ENCODE data around the gene PPIL6.

PPIL6 gene

DNA sequence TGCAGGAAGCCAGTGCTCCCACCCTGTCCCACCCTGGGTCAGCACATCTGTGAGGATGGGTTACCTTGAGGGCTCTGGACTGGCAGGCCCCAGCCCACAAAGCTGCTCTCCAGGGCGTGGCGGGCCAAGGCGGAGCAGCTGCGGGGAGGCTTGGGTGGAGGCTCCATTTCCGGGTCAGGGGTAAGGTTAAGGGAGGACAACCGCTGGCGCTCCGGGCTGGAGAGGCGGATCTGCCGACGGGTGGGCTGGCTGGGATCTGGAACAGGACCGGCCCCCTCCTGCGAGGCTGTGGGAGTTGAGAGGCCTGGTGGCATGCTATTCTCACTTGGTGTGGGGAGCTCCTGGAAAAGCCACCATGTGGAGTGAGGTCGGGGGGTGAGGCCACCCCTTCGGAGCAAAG is 5.6 kb upstream of the PPIL6 start:
- Mint-ChIP-seq H3K27me3 (ENCODE audit: low read depth, poor library complexity) (peaks cover 2% of the 10 kb centered on the region), H3K36me3 (ENCODE audit: low read depth) (peaks cover 23% of the 10 kb centered on the region), H3K4me3 (no peak overlapping the region), H3K9me3 (no peaks in the 10 kb centered on the region), H3K4me1 (peaks cover 13% of the 10 kb centered on the region), H3K27ac (no peak overlapping the region)
- no peak for DNase-seq
- TF ChIP-seq, protein P1, sequence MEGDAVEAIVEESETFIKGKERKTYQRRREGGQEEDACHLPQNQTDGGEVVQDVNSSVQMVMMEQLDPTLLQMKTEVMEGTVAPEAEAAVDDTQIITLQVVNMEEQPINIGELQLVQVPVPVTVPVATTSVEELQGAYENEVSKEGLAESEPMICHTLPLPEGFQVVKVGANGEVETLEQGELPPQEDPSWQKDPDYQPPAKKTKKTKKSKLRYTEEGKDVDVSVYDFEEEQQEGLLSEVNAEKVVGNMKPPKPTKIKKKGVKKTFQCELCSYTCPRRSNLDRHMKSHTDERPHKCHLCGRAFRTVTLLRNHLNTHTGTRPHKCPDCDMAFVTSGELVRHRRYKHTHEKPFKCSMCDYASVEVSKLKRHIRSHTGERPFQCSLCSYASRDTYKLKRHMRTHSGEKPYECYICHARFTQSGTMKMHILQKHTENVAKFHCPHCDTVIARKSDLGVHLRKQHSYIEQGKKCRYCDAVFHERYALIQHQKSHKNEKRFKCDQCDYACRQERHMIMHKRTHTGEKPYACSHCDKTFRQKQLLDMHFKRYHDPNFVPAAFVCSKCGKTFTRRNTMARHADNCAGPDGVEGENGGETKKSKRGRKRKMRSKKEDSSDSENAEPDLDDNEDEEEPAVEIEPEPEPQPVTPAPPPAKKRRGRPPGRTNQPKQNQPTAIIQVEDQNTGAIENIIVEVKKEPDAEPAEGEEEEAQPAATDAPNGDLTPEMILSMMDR (IDR thresholded peaks at IDR 0.05) = no peak

DNA sequence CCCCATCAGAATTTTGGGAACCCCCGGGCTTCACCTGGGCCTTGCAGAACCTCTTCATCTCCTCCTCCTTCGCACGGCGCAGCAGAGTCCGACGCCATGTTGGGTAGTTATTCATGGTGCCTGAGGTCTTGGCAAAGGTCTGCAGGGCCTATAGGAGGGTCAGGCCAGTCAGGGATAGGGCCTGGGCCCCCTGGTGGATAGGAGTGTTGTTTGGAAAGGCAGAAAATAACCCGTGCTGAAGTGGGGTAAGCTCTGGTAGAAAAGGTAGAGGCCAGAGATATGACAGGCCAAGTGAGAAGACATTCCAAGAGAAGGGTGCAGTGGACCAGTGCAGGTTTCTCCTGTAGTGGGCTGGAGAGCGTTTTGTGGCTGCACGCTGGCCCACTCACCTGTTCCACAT is 5.0 kb upstream of the PPIL6 start:
- peaks cover 2% of the 10 kb centered on the region for H3K27me3 Mint-ChIP-seq (ENCODE audit: low read depth, poor library complexity)
- H3K4me1 Mint-ChIP-seq = peaks cover 13% of the 10 kb centered on the region
- no peak overlapping the region for H3K4me3 Mint-ChIP-seq
- H3K27ac Mint-ChIP-seq = no peak overlapping the region
- DNase-seq = no peak
- H3K36me3 Mint-ChIP-seq (ENCODE audit: low read depth) = peaks cover 19% of the 10 kb centered on the region
- TF ChIP-seq, protein P1 (IDR thresholded peaks at IDR 0.05) = no peak
- H3K9me3 Mint-ChIP-seq = no peaks in the 10 kb centered on the region

DNA sequence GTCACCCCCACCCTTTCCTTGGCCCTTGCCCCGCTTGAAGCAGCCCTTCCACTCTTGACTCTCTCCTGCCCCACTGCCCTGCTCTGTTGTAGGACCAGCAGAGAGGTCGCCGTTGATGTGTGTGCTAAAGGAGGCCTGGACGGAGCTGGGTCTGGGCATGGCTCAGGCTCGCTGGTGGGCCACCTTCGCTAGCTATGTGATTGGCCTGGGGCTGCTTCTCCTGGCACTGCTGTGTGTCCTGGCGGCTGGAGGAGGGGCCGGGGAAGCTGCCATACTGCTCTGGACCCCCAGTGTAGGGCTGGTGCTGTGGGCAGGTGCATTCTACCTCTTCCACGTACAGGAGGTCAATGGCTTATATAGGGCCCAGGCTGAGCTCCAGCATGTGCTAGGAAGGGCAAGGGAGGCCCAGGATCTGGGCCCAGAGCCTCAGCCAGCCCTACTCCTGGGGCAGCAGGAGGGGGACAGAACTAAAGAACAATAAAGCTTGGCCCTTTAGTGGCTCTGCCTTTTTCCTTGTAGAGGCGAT is 3.1 kb upstream of the PPIL6 start:
- Mint-ChIP-seq H3K4me1 (peaks cover 20% of the 10 kb centered on the region), H3K9me3 (no peaks in the 10 kb centered on the region), H3K4me3 (no peak overlapping the region), H3K27ac (no peak overlapping the region), H3K27me3 (ENCODE audit: low read depth, poor library complexity) (peaks cover 2% of the 10 kb centered on the region), H3K36me3 (ENCODE audit: low read depth) (peaks cover 27% of the 10 kb centered on the region)
- TF ChIP-seq, protein P1 (IDR thresholded peaks at IDR 0.05) = no peak
- DNase-seq = no peak

DNA sequence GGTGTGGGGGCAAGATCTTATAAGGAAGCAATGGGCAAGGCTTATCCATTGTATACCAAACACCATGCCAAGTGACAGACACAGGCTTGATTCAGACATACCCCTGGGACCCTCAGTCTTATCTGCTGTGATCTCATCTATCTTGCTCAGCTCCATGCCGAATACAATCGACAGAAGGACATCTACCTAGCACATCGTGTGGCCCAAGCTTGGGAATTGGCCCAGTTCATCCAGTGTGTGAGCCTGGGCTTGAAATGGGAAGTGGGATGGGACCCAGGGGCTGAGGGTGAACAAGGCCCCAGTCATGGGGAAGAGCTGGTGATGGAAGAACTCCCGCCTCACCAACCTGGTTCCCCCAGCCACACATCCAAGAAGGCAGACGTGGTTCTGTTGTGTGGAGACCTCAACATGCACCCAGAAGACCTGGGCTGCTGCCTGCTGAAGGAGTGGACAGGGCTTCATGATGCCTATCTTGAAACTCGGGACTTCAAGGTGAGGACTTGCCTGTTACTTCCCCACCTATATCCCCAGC is 2.0 kb upstream of the PPIL6 start:
- Mint-ChIP-seq H3K36me3 (ENCODE audit: low read depth) (peaks cover 33% of the 10 kb centered on the region), H3K4me3 (peak overlapping the region; percentile 94), H3K9me3 (no peaks in the 10 kb centered on the region), H3K4me1 (peaks cover 20% of the 10 kb centered on the region), H3K27me3 (ENCODE audit: low read depth, poor library complexity) (peaks cover 2% of the 10 kb centered on the region), H3K27ac (no peak overlapping the region)
- no peak for DNase-seq
- TF ChIP-seq, protein P1 (IDR thresholded peaks at IDR 0.05) = no peak

DNA sequence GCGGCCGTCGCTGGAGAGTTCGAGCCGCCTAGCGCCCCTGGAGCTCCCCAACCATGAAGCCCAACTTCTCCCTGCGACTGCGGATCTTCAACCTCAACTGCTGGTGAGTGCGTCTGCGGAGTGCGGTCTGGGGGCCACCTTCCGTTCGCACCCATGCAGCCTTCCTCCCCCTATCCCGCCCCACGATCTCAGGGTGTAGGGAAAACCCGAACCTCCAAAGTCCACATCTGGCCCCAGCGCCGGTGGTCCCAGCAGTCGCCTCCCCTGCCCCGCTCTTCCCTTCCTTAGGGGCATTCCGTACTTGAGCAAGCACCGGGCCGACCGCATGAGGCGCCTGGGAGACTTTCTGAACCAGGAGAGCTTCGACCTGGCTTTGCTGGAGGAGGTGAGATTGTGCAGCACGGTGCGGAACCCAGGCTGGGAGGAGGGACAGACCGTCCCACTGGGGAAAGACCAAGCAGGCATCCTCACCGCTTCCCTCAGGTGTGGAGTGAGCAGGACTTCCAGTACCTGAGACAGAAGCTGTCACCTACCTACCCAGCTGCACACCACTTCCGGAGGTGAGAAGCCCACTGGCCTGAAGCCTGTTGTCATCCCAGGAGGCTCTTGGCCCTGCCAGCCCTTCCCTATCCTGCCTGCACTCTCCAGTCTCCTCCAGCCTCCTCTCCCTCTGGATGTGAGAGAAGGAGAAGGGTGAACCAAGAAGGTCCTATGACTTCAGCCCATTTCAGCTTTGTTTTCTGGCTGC is 815 bp upstream of the PPIL6 start:
- Mint-ChIP-seq H3K9me3 (no peaks in the 10 kb centered on the region), H3K27ac (peak overlapping the region; percentile 47), H3K27me3 (ENCODE audit: low read depth, poor library complexity) (peaks cover 2% of the 10 kb centered on the region), H3K4me3 (peak overlapping the region; percentile 94), H3K4me1 (peaks cover 20% of the 10 kb centered on the region), H3K36me3 (ENCODE audit: low read depth) (peaks cover 27% of the 10 kb centered on the region)
- TF ChIP-seq, protein P1 (IDR thresholded peaks at IDR 0.05) = no peak
- peak; percentile 56 for DNase-seq
